Measurements from ENCODE around the gene C9orf40.

Gene C9orf40

GRCh38 chr9:74935008-74935407 is 17.7 kb downstream of the C9orf40 start:
- no peak for DNase-seq

GRCh38 chr9:74921737-74922136 is 31.0 kb downstream of the C9orf40 start:
- no peak for DNase-seq

- no peak for DNase-seq
Observed at GRCh38 chr9:74920944-74921626, 31.6 kb downstream of the C9orf40 start.

- DNase-seq: no peak
Observed at GRCh38 chr9:74910036-74910435, 42.7 kb downstream of the C9orf40 start.

DNA sequence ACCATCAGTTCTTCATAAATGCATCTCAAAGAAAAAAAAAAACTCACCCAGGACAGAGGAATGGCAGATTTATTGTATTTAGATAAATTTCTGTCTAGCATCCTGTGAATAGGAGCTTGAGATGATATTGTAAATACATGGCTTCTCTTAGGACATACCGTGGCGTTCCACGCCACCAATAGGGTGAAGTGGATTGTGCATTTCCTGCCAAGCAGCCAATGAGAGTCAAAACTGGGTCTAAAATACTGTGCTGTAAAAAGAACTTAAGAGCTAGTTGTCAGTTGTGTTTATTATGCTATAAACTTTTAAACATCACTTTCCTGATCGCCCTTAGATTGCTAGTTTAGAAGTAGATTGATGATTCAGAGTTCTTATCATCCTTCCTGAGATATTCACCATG is 44.0 kb downstream of the C9orf40 start:
- DNase-seq: no peak

GRCh38 chr9:74907085-74907484 is 45.6 kb downstream of the C9orf40 start:
- no peak for DNase-seq

DNA sequence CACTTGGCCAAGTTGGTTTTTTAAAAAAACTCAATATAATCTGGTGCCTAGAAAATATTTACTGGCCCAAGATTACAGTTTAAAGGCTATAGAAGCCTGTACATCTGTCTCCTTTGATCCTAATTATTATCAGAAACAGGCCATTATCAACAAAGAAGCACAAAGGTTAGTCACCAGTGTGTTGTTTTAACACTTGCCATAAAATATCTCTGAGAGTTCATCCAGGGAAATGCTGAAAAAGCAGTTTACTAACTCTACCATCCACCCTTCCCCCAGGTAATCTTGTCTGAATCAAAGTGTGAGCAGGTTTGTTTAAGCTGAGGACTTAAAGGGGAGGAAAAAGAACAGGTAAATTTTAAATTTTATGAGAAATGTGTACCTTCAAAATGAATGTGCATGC is 51.7 kb downstream of the C9orf40 start:
- no peak for DNase-seq

All from NCI-H1694 (cell line).